Measurements from ENCODE around the gene TBC1D20. TPM values are rescaled to one million over a fixed set of nuclear protein-coding genes. Genes with fewer than 3 reads are reported as not detected.

The TBC1D20 gene
- total and polyA plus RNA-seq, 2 experiments from 2014 or later, result 4.8 to 15.0 TPM

- no peak overlapping the region for H3K27ac ChIP-seq (ENCODE audit: low read depth)
- H3K27me3 ChIP-seq (ENCODE audit: insufficient read depth), result no peaks in the 10 kb centered on the region
- no peak overlapping the region for H3K4me3 Mint-ChIP-seq
- H3K9me2 ChIP-seq (ENCODE audit: insufficient read depth), result no peaks in the 10 kb centered on the region
- no peak overlapping the region for H3K4me3 ChIP-seq
- no peaks in the 10 kb centered on the region for H3K36me3 ChIP-seq (ENCODE audit: insufficient read depth)
- no peak for DNase-seq (ENCODE audit: low spot score)
- no peak overlapping the region for H3K27ac Mint-ChIP-seq
- no peak for ATAC-seq
- no peaks in the 10 kb centered on the region for H3K9me3 Mint-ChIP-seq
- H3F3A ChIP-seq (replicated peaks; ENCODE audit: low read depth), result no peaks in the 10 kb centered on the region
- peaks cover 8% of the 10 kb centered on the region for H3K27me3 Mint-ChIP-seq (ENCODE audit: insufficient read depth, low read depth, poor library complexity)
- H3K79me2 ChIP-seq (replicated peaks; ENCODE audit: insufficient read depth), result no peaks in the 10 kb centered on the region
- peaks cover 7% of the 10 kb centered on the region for H3K4me1 ChIP-seq (ENCODE audit: insufficient read depth)
- no peak overlapping the region for H3K4me2 ChIP-seq
- H3K36me3 Mint-ChIP-seq (ENCODE audit: low read depth), result peaks cover 42% of the 10 kb centered on the region
- H3K4me1 Mint-ChIP-seq, result peaks cover 16% of the 10 kb centered on the region
- TF ChIP-seq CREB1 (CRISPR knock-in tag; IDR thresholded peaks at IDR 0.05; ENCODE audit: low read depth) (no peak), NANOG (IDR thresholded peaks at IDR 0.05; ENCODE audit: borderline replicate concordance) (no peak), JUNB (IDR thresholded peaks at IDR 0.05; ENCODE audit: unreplicated experiment) (no peak), ZNF114 (CRISPR knock-in tag; IDR thresholded peaks at IDR 0.05) (no peak), ZNF462 (CRISPR knock-in tag; IDR thresholded peaks at IDR 0.05) (no peak), ZNF331 (CRISPR knock-in tag; IDR thresholded peaks at IDR 0.05; ENCODE audit: low read depth) (no peak), STAT1 (IDR thresholded peaks at IDR 0.05; ENCODE audit: unreplicated experiment) (no peak), EZH2phosphoT487 (IDR thresholded peaks at IDR 0.05; ENCODE audit: unreplicated experiment) (no peak), EZH2 (IDR thresholded peaks at IDR 0.05; ENCODE audit: low read depth, unreplicated experiment) (no peak), CTCF (conservative IDR thresholded peaks at IDR 0.05; ENCODE audit: low read depth in 2 of 2) (no peak), POLR2AphosphoS5 (IDR thresholded peaks at IDR 0.05; ENCODE audit: low read depth) (no peak)
- TF ChIP-seq, protein P1, sequence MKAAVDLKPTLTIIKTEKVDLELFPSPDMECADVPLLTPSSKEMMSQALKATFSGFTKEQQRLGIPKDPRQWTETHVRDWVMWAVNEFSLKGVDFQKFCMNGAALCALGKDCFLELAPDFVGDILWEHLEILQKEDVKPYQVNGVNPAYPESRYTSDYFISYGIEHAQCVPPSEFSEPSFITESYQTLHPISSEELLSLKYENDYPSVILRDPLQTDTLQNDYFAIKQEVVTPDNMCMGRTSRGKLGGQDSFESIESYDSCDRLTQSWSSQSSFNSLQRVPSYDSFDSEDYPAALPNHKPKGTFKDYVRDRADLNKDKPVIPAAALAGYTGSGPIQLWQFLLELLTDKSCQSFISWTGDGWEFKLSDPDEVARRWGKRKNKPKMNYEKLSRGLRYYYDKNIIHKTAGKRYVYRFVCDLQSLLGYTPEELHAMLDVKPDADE (IDR thresholded peaks at IDR 0.05), result no peak
- TF ChIP-seq, protein P2, sequence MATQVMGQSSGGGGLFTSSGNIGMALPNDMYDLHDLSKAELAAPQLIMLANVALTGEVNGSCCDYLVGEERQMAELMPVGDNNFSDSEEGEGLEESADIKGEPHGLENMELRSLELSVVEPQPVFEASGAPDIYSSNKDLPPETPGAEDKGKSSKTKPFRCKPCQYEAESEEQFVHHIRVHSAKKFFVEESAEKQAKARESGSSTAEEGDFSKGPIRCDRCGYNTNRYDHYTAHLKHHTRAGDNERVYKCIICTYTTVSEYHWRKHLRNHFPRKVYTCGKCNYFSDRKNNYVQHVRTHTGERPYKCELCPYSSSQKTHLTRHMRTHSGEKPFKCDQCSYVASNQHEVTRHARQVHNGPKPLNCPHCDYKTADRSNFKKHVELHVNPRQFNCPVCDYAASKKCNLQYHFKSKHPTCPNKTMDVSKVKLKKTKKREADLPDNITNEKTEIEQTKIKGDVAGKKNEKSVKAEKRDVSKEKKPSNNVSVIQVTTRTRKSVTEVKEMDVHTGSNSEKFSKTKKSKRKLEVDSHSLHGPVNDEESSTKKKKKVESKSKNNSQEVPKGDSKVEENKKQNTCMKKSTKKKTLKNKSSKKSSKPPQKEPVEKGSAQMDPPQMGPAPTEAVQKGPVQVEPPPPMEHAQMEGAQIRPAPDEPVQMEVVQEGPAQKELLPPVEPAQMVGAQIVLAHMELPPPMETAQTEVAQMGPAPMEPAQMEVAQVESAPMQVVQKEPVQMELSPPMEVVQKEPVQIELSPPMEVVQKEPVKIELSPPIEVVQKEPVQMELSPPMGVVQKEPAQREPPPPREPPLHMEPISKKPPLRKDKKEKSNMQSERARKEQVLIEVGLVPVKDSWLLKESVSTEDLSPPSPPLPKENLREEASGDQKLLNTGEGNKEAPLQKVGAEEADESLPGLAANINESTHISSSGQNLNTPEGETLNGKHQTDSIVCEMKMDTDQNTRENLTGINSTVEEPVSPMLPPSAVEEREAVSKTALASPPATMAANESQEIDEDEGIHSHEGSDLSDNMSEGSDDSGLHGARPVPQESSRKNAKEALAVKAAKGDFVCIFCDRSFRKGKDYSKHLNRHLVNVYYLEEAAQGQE (IDR thresholded peaks at IDR 0.05; ENCODE audit: unreplicated experiment), result no peak
- H4K20me1 ChIP-seq (replicated peaks; ENCODE audit: insufficient read depth), result no peaks in the 10 kb centered on the region
- H2AFZ ChIP-seq, result no peak overlapping the region
Observed at GRCh38 chr20:396252-396618, 66.1 kb downstream of the TBC1D20 start.

All from GM23338 (cell line).